IMR-90 (cell line): ENCODE results near the gene CBX8.

ENCODE experiments used
- CTCF ChIP-seq: conservative IDR thresholded peaks from 2 replicates; pipeline ENCODE4 v1.5.1; 2012; ENCODE audit warnings: mild to moderate bottlenecking, low read depth, low read length, improper control_type of control experiment
- ELK1 ChIP-seq: fragments of 150-350 bp; IDR thresholded peaks from 2 replicates; pipeline ENCODE4 v1.6.1; 2016; ENCODE audit warnings: low read depth, mild to moderate bottlenecking, low read length, moderate library complexity, borderline replicate concordance
- MAFK ChIP-seq: IDR thresholded peaks from 2 replicates; pipeline ENCODE4 v1.6.1; 2012; ENCODE audit warnings: low read depth, low read length, improper control_type of control experiment
- SMC3 ChIP-seq: fragments of 150-350 bp; IDR thresholded peaks from 2 replicates; pipeline ENCODE4 v1.6.1; 2016; ENCODE audit warnings: low read depth, mild to moderate bottlenecking, antibody characterized with exemption, low read length, moderate library complexity

GRCh38 chr17:79788989-79789942, 7.6 kb downstream of the CBX8 start:
- TF ChIP-seq CTCF = no peak
- no peak for TF ChIP-seq SMC3
- TF ChIP-seq ELK1 = no peak
- TF ChIP-seq MAFK = no peak
